GM18867 (cell line): Measurements from ENCODE around the gene GLMP.
"Not testable (repeated sequence)": the region's sequence is repeated elsewhere in the genome, so short reads cannot be mapped to it uniquely, and the experiment has no call there.

Source experiments
- ATAC-seq: cut with Tn5 transposase; IDR thresholded peaks from one replicate; pipeline ENCODE4 v1.9.1; 2021; ENCODE audit warnings: mild to moderate bottlenecking, moderate library complexity; ENCODE audit not compliant: unreplicated experiment

GLMP gene, protein sequence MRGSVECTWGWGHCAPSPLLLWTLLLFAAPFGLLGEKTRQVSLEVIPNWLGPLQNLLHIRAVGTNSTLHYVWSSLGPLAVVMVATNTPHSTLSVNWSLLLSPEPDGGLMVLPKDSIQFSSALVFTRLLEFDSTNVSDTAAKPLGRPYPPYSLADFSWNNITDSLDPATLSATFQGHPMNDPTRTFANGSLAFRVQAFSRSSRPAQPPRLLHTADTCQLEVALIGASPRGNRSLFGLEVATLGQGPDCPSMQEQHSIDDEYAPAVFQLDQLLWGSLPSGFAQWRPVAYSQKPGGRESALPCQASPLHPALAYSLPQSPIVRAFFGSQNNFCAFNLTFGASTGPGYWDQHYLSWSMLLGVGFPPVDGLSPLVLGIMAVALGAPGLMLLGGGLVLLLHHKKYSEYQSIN

DNA sequence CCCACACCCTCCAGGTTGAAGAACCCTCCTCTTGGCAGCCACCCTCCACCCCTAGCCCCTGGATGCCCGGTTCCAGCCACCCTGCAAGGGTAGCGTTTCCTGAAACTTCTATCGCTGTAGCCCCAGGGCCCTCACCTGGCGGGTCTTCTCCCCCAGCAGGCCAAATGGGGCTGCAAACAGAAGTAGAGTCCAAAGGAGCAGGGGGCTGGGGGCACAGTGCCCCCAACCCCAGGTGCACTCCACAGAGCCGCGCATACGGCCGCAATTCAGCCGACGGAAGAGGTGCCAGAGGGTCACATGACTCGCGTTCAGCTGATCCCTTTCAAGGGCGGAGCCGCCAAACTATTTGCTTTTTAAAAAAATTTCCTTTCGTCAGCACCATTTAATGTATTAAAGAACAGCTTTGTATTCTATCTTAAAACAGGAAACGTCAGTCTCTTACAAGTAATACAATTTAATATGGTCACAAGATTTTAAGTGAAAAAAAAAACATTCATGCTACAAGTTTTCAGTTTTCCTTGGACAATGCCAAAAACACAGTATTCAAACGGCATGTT, at the start of gene GLMP:
Gene GLMP, minus strand, starts transcription at position 289 of the 557 bp plus-strand sequence. Its CDS starts 34 bp downstream, at position 255.
- peak; percentile 52 for ATAC-seq

DNA sequence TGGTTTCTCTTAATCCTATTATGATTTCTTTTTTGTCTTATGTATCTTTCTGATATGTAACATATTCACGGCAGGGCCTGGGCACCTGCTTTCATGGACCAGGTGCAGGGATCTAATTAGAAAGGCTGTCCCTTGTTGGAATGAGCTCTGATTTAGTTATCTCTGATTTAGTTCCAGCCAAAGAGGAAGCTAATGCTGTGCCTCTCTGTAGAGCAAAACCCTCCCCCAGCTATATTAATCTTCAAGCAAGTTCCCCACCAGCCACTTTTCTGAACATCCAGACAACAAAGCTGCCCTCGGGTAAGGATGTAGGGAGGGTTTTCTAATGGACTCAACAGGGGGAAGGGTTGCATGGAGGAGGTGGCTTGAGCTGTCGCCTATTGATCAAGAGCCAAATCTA, 48.9 kb upstream of the GLMP start:
- ATAC-seq, result no peak

DNA sequence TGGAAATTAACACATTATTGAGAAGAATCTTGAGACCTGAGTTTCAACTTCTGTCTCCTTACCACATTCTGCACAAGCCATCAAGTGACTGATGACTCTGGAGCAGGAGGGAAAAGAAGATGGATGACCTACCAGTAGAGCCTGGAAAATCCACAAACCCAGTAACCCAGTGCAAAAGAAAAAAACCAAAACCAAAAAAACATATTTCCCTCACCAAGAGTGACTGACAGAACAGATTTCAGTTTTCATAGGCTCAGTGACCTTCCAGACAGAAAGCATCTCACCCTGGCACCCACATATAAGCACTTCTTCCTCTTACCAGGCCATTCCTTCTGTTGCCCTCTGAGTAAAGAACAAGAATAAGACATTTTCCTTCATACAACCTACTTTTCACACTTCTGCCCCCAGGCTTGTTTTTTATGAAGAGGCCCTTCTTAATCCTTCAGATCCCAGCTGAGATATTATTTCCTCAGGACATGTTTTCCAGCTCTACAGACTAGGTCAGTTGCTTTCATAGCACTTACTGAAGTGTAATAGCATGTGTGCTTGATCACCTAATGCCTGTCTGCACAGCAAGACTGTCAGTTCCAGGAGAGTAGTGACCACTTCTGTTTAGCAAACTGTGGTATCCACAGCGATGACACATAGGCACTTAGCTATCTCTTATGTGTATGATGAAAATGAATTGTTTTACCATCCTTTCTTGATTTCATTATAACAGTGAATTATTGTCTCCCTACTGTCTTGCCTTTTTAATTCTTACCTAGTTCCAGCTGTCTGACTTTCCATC, 46.9 kb upstream of the GLMP start:
- no peak for ATAC-seq

DNA sequence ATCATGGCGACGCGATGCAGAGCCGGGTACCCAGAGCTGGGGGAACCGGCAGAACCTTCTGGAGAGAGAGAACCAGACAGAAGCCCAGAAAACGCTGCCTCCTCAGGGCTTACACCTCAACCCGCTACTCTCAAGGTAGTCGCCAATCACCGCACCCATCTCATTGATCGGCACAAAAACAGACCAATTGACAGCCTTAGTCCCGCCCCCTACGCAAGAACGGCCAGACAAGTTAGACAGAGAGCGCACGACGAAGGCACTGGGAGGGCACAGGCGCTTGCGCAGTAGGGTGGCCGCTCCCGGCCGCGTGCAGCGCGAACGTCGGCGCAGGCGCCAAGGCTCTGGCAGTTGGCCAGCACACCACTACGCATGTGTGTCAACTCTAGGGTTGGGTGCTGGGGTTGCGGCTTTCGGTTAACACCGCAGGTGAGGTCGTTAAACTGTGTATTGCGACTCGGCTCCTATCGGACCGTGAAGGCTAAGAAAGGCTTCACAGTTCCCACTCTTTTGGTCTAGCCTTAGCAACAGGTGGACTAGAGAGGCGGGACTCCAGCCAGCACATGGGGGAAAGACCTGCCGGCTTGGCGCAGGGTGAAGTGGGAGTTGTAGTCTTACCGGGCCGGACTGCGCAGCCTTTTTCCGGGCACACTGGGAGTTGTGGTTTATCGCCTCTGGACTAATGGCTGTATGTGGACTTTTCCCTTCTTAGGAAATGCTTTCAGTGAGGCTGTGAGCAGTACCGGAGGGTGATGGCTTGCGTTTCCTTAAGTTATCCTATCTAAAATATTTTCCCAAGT, 42.9 kb upstream of the GLMP start, which contains the start of the genes CCT3 and TSACC:
Gene CCT3, minus strand, starts transcription at position 113 of the 797 bp plus-strand sequence. Its CDS starts 108 bp downstream, at position 5.
Gene TSACC, plus strand, starts transcription at position 347 of the 797 bp plus-strand sequence. CDS start 1,232 bp downstream, outside the sequence.
- peak; percentile 90 for ATAC-seq

DNA sequence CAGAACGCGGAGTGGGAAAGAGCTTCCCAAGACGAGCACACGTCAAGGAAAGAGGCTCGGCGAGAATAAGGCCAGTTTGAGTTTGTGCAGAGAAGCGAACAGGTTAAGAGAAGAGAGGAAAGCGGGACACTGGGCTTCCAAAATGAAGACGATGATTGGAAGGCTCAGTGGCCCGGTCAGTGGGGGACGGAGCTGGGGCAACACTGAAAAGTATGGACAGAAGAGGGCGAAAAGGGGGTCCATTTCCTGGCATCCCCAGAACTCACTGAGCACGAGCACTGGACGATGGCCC, 42.4 kb upstream of the GLMP start:
- no peak for ATAC-seq

DNA sequence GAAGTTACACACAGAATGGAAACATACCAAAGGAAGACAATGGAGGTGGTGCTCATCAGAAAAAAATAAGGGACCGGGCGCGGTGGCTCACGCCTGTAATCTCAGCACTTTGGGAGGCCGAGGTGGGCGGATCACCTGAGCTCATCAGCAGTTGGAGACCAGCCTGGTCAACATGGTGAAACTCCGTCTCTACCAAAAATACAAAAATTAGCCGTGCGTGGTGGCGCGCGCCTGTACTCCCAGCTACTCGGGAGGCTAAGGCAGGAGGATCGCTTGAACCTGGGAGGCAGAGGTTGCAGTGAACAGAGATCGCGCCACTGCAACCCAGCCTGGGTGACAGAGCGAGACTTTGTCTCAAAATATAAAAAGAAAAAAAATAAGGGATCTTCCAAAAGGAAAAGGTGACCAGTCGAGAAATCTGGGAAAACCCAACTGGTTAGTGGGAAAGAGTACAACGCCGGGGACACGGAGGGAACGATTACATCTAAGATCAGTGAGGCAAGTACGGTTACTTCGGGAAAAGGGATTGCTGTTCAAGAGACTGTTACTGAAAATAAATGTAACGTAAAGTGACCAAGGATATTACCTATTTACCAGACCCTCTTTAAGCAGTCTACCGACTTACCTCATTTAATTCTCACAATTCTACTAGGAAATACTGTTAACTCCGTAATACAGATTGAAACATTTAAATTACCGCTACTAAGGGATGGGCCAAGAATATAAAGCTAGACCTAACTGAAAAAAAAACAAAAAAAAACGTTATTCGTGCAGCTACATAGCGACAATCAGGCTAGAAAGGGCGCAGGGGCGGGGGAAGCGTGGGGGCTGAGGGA, 41.8 kb upstream of the GLMP start:
- ATAC-seq, result no peak

DNA sequence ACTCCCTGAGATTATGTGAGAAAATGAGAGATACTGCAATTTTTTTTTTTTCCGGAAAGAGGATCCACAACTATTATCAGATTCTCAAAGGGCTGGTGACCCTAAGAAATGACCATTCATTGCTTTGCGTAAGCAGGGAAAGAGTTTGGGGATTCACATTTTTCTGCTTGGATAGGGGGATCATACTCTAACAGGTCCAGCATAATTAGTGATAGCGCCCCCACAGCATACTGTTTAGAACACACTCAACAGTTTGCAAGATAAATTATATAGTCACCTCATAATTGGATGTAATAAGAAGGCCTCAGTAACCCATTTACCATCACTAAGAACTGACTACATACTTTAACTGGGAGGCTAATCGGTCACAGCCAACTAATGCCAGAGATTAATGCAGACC, 40.8 kb upstream of the GLMP start:
- ATAC-seq, result no peak

DNA sequence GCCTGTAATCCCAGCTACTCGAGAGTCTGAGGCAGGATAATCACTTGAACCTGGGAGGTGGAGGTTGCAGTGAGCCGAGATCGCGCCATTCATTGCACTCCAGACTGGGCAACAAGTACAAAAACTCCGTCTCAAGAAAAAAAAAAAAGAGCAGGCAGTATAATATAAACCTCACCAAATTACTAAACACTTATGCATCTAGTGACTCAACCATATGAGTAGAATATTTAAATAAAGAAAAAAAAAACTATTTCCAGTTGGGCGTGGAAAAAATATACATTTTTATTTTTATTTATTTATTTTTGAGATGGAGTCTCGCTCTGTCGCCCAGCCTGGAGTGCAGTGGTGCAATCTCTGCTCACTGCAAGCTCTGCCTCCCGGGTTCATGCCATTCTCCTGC, 27.7 kb upstream of the GLMP start:
- ATAC-seq, result not testable (repeated sequence)

DNA sequence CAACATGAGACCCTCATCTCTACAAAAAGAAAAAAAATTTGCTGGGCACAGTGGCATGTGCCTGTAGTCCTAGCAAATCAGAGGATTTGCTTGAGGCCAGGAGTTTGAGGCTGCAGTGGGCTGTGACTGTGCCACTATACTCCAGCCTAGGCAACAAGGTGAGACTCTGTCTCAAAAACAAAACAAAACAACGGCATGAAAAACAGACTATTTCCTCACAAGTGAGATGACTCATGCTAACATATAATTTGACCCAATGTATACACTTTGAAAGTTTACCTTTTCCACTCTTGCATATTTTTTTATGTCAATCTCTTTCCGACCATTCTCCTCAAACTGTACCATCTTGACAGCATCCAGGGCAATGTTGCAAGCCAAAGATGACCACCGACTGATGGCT, 25.1 kb upstream of the GLMP start:
- ATAC-seq, result no peak

DNA sequence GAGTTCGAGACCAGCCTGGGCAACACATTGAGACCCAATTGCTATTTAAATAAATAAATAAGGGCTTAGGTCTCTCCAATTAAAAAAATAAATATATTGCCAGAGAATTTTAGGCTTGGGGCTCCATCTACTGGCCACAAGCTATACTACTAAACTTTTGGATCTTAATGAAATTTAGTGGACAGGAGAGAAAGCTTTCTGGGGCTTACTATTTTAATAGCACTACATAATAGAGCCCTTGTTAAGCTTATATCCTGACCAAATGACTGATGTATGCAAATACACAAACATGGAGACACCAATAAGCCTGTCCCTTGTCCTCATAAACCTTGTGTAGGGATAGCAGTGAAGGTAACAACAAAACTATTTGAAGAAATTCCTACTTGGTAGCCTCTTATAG, 24.2 kb upstream of the GLMP start:
- no peak for ATAC-seq

DNA sequence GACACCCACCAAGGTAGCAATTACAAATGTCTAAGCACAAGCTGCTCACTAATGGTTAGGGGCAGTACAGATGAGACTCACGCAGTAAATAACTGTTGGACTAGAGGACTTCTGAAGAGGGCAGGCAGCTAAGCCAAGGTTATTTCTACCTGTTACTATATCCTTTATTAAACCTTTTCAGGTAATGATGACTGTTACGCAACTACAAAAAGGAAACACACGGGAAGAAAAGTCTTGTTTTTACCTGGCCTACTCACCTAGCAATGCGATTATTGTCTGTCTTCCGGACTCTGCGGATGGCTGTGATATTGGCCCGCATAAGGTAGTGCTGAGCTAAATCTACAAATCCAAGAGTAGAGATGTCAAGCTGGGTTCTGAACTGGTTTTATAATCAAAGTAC, 21.4 kb upstream of the GLMP start:
- no peak for ATAC-seq

DNA sequence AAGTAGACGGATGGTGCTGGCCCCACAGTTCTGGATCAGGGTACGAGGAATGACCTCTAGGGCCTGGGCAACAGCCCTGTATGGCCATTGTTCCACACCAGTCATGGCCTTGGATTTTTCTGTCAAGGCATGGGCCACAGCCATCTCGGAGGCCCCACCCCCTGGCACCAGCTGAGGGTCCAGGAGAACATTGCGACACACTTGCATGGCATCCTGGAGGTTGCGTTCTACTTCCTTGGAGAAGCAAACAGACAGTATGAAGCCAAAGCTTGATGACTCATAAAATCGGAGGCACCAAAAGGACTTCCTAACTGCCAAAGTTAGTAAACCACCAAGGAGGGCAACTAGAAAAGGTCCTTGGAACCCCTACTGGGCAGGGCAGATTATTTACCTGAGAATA, 15.5 kb upstream of the GLMP start:
- no peak for ATAC-seq

DNA sequence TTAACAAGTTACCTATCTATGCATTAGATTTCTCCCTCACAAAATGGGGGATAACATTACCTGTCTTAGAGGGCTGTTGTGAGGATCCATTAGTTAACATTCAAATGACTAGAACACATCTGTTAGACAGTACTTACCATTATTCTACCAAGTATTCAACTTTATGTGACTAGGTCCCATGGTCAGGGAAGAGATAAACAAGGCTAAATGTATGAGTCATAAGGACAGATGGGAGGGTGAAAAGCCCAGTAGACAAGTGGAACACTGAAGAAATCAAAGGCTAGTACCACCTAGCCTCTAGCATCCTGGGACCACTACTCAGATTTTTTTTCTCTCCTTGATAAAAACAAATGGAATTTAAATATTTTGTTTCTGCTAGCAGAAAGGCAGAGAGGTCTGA, 12.6 kb upstream of the GLMP start:
- ATAC-seq, result no peak

DNA sequence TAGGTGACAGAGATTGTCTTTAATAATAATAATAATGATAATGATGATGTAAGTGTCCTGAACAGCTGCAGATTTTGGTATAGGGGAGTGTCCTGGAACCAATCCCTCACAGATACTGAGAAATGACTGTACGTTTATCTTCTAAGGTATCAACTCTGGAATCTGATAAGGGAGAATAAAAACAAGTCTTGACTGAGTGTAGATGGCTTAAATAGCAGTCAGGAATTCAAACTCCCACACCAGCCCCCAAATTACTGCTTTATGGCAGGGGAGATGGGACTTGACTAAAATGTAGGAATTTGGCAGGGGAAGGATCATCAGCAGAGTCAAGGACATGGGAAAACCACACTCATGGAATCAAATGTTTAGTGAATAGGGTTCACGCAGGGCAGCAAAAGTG, 9.7 kb upstream of the GLMP start:
- no peak for ATAC-seq

DNA sequence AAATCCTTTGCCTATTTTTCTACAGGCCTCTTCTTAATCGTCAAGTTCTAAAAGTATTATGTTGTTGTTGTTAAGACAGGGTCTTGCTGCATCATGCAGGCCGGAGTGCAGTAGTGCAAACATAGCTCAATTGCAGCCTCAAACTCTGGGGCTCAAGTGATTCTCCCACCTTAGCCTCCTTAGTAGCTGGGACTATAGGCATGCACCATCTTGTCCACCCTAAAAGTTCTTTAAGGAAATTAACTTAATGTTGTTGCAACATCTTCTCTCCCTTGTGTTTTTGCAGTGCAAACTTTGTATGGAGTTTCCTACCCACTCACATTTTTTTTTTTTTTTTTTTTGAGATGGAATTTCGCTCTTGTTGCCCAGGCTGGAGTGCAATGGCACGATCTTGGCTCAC, 7.8 kb upstream of the GLMP start:
- ATAC-seq, result no peak

DNA sequence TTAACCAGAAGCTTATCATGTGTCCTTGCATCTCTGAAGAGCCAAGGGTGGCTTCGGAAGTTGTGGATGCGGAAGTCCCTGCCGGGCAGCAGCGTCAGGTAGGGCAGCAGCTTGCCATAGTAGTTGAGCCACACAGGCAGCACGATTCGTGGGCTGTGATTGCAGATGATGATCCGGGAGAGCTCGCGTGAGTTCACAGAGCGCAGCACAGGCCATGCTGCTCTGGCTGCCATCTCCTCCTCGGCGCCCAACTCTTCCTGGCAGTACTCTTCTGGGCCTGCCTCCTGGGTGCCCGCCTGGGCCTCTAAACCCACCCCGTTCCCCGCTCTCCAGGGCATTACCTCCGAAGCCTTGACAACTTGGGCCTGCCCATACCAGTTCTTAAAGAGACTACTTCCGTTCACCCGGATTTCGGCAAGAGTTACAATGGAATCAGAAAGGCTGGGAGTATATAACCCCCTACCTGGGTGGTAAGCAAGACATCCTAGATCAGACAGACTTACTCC, 3.4 kb upstream of the GLMP start, which contains the start of gene VHLL:
Gene VHLL, minus strand, starts transcription at position 456 of the 506 bp plus-strand sequence. Its CDS starts 118 bp downstream, at position 338.
- ATAC-seq, result no peak

DNA sequence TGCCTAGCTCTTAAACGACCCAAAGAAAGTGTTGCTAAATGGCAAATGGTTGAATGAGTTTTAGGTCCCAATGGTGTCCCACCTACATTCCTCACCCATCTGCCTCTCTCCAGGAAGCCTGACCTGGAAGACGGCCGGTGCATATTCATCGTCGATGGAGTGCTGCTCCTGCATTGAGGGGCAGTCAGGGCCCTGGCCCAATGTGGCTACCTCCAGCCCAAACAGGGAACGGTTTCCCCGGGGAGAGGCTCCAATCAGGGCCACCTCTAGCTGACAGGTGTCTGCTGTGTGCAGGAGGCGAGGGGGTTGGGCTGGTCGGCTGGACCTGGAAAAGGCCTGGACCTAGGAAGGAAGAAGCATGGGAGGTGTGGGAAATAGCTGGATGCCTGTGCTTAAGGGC, 1.6 kb downstream of the GLMP start:
- ATAC-seq, result no peak

DNA sequence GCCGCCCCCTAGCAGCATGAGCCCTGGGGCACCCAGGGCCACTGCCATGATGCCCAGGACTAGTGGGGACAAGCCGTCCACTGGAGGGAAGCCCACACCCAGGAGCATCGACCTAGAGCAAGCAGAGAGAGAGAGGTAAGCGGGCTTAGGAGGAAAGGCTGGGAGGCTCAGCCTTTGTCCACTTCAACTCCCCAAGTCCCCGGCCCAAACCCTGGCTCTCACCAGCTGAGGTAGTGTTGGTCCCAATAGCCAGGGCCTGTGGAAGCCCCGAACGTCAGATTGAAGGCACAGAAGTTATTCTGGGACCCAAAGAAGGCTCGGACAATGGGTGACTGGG, 2.4 kb downstream of the GLMP start:
- ATAC-seq, result no peak

DNA sequence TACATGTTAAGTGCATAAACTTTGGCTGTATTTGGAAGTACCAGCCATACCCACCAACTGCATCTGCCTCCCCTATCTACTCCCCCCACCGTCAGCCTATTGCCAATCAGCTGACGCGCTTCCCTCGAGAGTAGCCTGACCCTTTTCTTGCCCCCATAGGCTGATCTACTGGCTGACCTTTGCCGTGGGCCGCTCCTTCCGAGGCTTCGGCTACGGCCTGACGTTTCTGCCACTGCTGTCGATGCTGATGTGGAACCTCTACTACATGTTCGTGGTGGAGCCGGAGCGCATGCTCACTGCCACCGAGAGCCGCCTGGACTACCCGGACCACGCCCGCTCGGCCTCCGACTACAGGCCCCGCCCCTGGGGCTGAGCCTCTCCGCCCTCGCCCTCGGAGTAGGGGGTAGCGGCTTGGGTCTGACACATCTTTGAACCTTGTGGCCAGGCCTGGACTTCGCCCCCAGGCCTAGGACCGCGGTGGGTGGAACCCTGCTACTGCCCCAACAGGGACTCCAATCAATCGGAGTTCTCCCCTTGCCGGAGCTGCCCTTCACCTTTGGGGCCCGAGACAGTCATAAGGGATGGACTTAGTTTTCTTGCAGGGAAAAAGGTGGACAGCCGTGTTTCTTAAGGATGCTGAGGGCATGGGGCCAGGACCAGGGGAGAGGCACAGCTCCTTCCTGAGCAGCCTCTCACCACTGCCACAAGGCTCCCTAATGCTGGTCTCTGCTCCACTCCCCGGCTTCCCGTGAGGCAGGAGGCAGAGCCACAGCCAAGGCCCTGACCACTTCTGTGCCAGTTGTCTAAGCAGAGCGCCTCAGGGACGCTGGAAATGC, 4.0 kb downstream of the GLMP start:
- ATAC-seq, result no peak
